Choroid plexus epithelial cell (primary cell): ENCODE measurements around the gene NR0B2.
"Not testable (repeated sequence)": the region's sequence is repeated elsewhere in the genome, so short reads cannot be mapped to it uniquely, and the experiment has no call there.

Experiments
- DNase-seq: peaks from one replicate; pipeline ENCODE4 v3.0.0-alpha.2; 2010; ENCODE audit warnings: low read depth
- H3K4me3 ChIP-seq: 2 replicates; pipeline ENCODE4 v1.5.1; 2011; ENCODE audit warnings: low read depth, mild to moderate bottlenecking, control low read depth, low read length, moderate library complexity
- TF ChIP-seq, protein P1 (sequence below): conservative IDR thresholded peaks from 2 replicates; pipeline ENCODE4 v1.5.1; 2011; ENCODE audit warnings: low read depth, mild to moderate bottlenecking, control low read depth, inconsistent platforms, low read length, moderate library complexity

NR0B2 gene

DNA sequence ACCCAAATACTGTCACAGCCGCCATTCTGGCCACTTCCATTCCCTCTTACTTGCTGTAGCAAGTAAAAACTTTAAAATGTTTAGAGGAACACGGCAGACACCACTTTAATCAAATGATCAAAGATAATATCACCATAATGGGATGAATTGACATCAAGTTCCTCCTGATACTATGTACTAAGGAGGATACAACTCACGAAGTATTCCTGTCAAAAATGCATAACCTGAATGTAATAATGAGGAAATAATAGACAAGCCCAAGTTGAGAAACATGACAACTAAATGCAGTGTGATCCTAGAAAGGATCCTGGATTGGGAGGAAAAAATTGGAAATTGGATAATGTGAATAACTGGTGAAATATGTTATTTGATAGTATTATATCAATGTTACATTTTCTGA, 42.5 kb upstream of the NR0B2 start:
- no peak overlapping the region for H3K4me3 ChIP-seq
- no peak for DNase-seq
- TF ChIP-seq, protein P1, sequence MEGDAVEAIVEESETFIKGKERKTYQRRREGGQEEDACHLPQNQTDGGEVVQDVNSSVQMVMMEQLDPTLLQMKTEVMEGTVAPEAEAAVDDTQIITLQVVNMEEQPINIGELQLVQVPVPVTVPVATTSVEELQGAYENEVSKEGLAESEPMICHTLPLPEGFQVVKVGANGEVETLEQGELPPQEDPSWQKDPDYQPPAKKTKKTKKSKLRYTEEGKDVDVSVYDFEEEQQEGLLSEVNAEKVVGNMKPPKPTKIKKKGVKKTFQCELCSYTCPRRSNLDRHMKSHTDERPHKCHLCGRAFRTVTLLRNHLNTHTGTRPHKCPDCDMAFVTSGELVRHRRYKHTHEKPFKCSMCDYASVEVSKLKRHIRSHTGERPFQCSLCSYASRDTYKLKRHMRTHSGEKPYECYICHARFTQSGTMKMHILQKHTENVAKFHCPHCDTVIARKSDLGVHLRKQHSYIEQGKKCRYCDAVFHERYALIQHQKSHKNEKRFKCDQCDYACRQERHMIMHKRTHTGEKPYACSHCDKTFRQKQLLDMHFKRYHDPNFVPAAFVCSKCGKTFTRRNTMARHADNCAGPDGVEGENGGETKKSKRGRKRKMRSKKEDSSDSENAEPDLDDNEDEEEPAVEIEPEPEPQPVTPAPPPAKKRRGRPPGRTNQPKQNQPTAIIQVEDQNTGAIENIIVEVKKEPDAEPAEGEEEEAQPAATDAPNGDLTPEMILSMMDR = no peak

DNA sequence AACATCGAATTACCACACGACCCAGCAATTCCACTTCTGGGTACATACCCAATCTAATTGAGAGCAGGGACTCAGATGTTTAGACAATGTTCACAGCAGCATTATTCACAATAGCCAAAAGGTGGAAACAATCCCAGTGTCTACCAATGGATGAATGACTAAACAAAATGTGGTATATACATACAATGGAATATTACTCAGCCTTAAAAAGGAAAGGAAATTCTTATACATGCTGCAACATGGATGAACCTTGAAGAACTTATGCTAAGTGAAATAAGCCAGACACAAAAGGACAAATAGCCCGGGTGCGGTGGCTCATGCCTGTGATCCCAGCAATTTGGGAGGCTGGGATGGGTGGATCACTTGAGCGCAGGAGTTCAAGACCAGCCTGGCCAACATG, 39.6 kb upstream of the NR0B2 start:
- no peak overlapping the region for H3K4me3 ChIP-seq
- DNase-seq = no peak
- TF ChIP-seq, protein P1 = no peak

DNA sequence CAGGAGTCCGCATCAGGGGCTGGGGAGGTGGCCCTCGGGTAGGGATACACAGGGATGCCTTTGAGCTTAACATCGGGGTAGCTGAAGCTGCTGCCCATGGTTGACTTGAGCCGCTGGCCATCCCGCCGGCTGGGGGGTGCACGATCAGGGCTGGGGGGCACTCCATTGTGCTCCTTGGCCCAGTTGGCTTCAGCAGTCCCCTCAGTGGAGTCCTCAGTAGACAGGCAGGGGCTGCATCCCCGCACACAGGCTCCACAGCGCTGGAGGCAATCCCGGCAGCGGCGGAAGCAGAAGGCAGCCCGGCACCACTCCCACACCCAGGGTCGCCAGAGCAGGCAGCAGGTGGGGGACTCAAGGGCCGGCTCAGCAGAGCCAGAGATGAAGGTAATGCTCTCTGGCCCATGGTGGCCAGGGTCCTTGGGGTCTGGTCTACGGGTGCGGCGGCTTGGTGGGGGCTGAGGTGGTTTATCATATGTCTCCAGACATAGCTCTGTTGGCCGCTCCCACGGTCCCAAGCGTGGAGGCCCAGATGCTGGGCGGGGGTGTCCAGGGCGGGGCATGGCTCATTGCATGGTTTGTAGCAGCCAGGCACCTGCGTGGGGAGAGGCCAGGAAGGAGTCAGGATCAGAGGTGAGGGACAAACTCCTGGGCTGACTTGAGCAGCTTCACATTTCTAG, 38.2 kb upstream of the NR0B2 start:
- DNase-seq = no peak
- TF ChIP-seq, protein P1 = no peak
- no peak overlapping the region for H3K4me3 ChIP-seq

DNA sequence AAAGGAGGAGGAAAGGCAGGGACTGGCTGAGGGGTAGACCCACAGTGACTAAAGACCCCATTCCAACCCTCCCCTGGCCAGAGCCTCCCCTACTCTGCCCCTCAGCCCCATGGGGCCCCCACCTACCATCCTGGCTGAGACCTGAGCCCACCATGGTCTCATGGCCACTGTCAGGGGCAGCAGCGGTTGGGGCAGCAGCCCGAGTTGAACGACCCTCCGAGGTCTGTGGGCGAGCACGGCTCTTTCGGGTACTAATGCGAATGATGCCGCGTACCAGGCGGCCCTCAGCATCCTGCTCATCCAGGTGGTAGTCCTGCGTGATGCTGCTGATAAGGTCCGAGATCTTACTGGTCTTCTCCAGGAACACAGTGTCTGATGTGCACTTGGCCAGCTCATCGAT, 37.4 kb upstream of the NR0B2 start:
- H3K4me3 ChIP-seq = no peak overlapping the region
- TF ChIP-seq, protein P1 = no peak
- DNase-seq = no peak

DNA sequence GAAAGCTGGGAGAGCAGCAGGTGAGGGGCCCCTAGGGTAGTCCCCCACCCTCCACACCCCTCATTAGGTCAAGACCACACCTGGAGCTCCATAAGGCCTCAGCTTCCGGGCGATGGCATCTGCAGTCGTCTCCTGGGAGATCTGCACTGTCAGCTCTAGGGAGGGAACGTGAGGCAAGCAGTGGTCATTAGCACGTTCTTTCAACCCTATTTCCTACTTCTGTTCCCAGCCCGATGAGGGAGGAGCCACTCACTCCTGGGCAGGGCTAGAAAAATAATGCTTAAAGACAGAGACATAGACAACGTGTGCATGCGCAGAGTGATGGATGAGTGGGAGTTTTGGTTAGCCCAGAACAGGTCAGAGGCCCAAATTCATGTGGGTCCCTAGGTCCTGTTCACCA, 36.8 kb upstream of the NR0B2 start:
- TF ChIP-seq, protein P1 = no peak
- H3K4me3 ChIP-seq = no peak overlapping the region
- DNase-seq = no peak

DNA sequence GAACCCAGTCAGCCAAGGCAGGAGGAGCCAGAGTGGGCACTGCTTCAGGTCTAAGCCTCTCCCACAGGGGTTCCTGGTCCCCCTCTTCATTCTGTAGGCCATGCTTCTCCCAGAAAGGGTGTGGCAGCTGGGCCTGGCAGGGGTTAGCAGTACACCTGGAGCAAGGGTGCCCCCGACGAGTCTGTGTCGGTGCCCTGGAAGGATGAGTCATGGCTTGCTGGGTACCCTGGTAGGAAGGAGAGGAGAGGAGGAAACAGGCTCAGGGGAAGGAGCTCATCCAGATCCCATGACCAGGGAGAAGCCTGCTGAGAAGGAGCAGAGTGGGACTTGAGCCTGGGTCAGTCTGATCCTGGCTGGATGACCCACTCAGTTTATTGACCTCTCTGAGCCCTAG, 36.1 kb upstream of the NR0B2 start:
- peak; percentile 10 for DNase-seq
- no peak overlapping the region for H3K4me3 ChIP-seq
- TF ChIP-seq, protein P1 = no peak

DNA sequence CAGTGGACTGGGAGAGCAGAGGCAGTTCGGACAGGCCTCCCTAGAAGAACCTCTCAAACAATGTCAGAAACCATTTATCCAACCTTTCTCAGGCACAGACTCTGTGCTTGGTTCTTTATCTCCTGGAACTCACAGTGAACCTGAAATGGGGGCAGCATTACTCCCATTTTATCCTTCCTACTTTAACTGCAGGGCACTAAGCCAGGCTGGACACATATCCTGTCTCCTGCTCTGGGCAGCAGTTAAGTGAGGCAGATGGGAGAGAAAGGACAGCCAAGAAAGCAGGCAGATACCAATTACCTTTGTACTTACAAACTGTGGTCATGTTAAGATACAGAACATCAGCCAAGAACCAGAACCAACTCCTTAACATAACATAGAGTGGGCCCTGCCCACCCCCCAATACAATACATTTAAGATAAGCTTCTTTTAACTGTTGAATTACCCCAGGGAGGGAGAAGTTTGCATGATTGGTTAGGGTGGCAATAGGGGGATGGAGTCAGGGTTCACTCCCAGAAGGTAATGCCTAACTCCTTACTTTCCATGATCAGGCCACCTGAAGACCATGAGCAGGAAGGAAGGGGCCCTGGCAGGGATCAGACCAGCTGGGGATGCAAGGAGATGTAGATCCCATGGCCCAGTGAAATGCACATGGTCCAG, 35.6 kb upstream of the NR0B2 start:
- no peak overlapping the region for H3K4me3 ChIP-seq
- TF ChIP-seq, protein P1 = no peak
- no peak for DNase-seq

DNA sequence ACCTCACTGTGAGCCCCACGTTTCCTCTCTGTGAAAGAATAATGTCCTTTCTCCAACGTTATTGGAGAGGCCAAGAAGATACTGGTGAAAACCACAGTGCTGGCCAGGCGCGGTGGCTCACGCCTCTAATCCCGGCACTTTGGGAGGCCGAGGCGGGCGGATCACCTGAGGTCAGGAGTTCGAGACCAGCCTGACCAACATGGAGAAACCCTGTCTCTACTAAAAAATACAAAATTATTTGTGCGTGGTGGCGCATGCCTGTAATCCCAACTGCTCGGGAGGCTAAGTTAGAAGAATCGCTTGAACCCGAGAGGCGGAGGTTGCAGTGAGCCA, 34.9 kb upstream of the NR0B2 start:
- not testable (repeated sequence) for DNase-seq, H3K4me3 ChIP-seq
